HG02852 (cell line): ENCODE measurements around the gene NCSTN.

Source experiments
- ATAC-seq: cut with Tn5 transposase; IDR thresholded peaks from one replicate; pipeline ENCODE4 v1.9.1; 2021; ENCODE audit warnings: mild to moderate bottlenecking, moderate library complexity; ENCODE audit not compliant: unreplicated experiment

The NCSTN gene

DNA sequence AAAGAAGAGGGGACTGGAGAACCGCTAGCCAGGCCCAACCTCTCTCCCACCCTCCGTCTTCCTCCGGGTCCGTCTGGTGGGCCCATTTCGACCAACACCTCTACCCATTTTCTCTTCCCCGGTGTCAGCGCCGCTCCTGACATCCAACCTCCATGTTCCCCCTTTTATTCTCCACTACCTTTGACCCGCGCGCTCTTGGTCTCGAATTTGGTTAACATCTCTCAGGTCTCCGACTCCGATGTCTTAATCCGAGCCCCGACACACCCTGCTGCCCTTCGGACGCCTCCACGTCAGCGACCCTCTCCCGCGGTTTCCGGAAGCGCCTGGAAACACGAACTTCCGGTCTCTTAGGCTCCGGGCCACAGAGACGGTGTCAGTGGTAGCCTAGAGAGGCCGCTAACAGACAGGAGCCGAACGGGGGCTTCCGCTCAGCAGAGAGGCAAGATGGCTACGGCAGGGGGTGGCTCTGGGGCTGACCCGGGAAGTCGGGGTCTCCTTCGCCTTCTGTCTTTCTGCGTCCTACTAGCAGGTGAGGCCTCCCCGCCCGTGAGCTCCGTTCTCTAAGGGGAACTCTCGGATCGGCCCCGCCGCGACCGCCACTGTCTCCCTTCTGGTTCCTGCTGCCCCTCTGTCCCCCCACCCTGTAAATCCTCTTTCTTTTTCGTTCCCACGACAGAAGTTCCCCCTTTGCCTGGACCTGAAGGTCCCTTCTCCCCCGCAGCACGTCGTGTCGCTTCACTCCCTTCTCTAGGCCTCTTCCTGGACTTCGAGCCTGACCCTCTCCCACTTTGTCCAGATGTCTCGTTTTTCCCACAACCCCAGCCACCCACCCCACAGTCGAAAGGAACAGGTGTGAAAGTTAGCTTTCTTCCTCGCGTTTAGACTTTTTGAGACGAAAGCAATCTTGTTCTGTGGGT lies at the start of gene NCSTN, which contains the start of gene COPA:
Gene NCSTN (plus strand): TSS at position 431 of the 917 bp plus-strand sequence. CDS start 14 bp downstream, at position 445.
Gene COPA (minus strand): TSS at position 298 of the 917 bp plus-strand sequence. CDS start 80 bp downstream, at position 218.
- peak; percentile 88 for ATAC-seq

DNA sequence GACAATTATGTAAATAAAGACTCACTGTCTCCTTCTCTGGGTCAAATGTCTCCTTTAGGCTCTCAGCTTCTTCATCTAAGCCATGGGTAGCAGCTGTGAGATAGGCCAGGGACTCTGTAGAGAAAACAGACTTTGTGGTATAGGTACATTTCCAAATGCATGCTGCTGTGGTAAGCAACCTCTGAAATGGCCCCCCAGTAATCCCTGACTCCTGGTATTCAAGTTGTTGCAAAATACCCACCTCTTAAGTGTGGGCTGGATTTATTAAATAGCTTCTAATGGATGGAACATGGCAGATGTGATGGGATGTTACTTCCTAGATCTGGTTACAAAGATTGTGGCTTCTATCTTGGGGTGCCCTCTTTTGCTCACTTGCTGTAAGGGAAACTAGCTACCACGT lies 47.1 kb upstream of the NCSTN start:
- no peak for ATAC-seq

DNA sequence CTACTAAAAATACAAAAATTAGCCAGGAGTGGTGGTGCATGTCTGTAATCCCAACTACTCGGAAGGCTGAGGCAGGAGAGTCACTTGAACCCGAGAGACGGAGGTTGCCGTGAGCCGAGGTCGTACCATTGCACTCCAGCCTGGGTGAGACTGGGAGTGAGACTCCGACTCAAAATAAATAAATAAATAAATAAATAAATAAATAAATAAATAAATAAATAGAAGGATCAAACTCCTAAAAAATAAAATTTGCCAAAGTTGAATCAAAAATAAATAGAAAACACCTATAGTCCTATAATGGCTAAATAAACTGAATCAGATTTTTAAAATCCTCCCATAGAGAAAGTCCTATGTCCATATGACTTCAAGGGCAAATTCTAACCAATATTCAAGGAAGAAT lies 43.0 kb upstream of the NCSTN start:
- no peak for ATAC-seq

DNA sequence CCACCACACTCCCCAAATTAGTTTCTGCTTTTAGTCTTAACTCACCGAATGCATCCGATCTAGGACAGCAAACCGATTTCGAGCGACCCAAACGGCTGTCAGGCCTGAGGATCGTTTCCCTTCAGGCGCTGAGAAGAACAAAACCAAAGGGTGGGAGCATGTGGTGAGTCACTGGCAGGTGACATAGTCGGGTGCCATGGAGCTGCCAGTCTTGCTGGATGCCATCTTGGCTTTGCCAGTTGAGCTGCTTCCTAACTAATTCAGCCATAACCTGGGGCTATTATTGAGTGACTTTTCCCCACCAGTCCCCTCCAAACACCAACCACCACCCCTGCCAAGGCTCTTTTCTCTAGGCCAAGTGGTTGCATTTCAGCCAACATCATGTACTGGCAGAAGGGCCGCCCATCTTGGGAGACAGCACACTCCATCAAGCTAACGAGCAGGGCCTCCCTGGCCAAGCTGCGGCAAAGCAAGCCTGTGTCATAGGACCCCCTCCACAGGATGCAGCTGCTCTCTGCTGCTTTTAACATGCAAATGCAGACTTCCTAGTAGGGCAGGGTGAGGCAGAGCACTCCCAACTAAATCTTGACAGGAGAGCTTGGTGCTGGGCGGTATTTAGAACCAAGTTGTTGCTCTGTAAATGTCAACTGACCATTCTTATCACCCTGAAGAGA lies 35.9 kb upstream of the NCSTN start:
- ATAC-seq, result no peak

DNA sequence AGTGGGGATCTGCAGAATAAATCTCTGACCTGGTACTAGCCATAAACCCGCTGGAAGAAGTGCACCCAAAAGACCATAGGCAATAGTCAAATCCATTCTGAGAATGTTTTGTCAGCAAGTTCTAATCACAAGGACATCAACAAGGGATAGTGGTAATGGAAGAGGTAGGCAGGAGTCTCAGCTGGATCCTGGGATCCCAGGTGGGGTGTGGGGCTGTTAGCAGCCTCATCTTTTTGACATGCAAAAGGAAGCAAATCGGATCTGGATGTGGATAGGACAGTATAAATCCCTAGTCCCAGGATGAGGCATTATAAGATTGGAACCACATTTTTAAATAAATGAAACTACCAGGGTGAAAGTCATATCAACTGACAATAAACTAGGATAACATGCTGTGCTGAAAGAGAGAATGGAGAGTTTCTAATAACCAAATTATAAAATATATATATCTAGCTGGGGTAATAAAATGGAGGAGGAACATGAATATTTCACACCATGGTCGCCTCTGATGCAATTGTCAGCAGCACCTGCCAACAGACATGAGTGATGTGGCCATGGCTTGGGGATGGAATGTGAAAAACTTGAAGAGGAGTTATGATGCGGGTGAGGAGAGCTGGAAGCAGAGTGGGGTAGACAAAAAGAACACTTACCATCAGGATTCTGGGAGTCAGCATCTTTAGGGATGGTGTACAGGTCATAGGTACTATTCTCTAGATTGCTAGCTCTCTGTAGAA lies 34.6 kb upstream of the NCSTN start:
- no peak for ATAC-seq

DNA sequence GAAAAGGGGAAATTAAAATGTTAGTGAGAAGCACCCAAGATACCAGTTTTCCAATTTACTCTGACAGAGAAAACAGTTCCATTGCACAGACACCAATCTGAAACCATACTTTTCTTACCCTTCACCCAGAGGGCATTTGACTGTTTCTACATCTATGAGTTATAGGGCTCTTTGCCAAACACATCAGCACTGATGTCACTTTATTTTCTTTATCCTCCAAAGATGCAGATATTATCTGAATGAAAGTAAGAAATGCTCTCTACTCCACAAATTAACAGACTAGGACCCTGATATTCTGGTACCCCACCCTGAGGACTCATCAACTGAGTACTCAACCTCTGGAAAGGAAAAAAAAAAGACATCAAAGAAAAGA lies 34.0 kb upstream of the NCSTN start:
- no peak for ATAC-seq

DNA sequence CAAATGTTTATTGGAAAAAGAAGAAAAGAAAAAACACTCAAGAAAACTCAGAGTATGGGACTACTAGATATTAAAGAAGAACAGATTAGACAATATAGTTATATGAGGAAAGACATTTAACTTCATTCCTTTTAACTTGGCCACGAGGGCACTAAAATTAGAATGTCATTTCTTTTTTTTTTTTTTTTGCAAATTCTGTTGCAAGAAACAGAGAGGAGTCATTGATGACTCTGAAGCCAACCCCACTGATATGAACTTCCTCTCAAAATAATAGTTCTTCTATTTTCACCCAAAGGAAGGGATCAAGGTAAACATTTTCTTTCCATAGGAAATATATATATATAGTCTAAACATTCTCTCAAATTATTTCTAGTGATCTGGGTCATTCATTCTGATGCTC lies 33.6 kb upstream of the NCSTN start:
- ATAC-seq, result no peak

DNA sequence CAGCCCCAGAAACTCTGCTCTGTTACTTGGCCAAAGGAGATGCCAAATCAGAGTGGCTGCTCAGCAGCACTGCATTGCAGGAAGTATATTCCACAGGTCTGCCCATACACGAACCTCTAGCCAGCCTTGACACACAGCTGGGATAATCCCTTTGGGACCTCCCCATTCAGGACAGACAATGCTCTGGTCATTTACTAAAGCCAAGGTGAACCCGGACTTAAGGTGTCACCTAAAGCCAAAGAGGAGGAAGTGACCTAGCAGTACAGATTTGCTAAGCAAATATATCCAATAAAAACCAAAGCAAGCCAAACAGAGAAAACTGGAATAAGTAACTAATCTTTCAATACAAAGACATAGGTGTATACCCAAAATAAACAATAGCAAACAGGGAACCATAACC lies 27.8 kb upstream of the NCSTN start:
- no peak for ATAC-seq

DNA sequence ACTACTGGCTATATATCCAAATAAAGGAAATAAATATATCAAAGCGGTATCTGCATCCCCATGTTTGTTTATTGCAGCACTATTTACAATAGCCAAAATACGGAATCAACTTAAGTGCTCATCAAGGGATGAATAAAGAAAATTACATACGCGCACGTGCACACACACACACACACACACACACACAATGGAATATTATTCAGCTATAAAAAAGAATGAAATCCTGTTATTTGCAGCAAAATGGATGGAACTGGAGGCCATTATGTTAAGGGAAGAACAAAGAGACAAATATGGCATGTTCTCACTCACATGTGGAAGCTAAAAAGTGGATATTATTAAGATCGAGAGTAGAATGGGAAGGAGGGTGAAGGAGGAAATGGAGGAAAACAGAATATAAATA lies 20.4 kb upstream of the NCSTN start:
- no peak for ATAC-seq

DNA sequence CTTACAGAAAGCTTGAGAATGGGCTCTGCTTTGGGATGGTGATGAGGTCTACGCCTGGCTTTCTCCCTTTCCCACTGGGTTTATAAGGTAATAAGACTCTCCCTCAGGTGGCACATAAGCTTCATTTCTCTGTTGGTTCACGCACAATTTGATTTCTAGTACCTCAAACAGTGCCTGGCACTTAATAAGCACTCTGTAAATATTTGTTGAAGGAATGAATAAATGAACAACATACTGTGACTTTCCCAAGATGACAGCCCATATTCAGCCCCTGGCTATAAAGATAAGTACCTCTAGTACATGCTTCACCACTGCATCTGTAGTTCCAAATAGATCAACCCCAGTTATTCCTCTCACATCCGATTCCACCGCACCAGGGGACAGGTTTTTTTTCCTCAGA lies 17.9 kb upstream of the NCSTN start:
- no peak for ATAC-seq

DNA sequence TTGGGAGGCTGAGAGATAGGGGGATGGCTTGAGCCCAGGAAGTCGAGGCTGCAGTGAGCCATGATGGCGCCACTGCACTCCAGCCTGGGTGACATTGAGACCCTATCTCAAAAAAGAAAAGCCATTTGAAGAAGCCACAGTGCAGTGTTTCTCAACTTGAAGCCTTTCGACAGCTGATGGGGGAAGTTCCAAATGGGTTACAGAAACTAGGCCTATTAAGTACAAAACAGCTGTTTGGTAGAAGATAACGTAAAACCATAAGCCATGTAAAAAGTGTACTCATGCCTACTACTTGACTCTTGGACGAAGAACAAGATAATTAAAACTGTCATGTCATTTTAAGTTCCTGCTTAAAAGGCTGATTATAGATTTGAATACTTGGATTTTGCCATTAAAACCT lies 16.8 kb upstream of the NCSTN start:
- no peak for ATAC-seq

DNA sequence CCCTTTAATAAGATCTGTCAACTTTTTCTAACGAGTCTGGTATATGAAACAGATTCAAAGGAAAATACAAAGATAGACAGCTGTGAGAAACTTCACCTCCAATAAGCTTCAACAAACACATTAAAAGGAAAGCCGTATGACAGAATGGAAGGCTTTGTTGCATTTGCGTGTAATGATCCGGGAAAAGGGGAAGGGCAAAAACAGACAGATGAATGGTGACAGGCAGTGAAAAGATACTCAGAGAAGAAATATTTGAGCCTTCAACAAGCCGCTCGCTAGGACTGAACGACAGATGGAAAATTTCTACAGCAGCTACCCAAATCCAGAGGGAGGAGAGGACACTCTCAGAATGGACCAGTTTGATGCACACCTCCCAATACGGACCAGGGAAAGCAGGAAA lies 15.0 kb upstream of the NCSTN start:
- ATAC-seq, result no peak

DNA sequence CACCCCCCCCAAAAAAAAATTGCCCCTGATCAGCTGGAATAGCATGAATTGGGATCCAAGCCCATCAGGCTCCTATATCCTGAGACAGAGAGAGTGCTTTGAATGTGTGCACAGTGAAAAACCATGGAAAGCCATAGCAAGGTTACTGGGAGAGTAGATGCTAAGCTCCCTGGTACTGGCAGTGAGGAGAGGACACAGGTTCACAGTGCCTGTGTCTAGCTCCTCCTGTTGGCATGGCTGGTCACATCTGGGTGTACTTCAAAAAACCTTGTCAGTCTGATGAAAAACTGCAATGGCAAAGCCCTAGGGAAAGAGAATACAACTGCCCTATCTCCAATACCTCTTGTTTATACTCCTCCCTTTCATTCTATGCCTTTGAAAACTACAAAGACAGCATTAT lies 13.1 kb upstream of the NCSTN start:
- no peak for ATAC-seq

DNA sequence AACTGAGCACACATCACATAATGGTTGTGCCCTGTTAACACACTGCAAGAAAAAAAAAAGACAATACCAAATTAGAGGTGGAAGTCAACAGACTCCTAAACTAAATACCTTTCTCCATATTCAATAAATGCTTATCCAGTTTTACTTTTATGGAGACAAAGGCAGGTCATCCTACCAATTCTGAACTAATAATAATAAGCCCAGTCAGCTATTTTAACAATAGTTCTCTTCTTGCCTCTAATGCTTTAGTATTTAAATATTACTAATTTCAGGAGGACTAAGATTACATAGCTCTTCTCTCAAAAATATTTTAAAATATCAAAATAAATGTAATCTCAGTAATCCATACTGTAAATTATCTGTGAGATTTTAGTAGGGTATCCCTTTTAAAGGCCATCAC lies 10.7 kb upstream of the NCSTN start:
- no peak for ATAC-seq

DNA sequence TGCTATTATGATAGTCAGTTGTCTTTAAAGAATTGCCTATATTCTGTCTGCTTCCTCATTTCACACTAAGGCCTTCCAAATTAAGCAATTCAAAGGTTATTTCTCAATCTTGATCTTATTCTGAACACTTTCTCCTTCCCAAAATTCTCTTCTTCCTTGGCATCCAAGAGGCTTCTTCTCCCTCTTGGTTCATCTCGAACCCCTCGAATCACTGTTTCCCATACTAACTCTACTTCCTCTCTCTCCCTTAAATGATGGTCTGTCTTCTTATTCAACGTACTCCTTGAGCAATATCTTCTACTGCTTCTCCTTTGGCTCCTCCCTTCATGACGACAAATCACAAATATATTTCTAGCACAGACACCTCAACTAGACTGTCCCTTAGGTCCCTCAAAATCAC lies 4.6 kb upstream of the NCSTN start:
- ATAC-seq, result no peak

DNA sequence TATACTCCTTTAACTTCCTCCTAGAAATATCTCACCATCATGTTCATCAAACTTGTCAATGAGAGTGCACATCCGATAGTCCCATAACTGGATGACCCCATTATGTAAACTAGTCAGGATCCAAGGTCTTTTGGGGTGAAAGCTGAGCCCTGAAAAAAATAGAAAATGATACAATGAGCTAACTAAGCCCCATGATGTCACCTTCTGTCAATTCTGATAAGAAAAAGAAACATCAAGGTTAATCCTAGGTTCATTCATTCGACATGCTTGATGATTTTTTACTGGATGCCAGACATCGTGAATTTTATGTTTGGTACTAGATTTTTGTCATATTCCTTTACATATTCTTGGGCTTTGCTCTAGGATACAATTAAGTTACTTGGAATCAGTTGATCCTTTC lies 3.0 kb upstream of the NCSTN start:
- no peak for ATAC-seq

DNA sequence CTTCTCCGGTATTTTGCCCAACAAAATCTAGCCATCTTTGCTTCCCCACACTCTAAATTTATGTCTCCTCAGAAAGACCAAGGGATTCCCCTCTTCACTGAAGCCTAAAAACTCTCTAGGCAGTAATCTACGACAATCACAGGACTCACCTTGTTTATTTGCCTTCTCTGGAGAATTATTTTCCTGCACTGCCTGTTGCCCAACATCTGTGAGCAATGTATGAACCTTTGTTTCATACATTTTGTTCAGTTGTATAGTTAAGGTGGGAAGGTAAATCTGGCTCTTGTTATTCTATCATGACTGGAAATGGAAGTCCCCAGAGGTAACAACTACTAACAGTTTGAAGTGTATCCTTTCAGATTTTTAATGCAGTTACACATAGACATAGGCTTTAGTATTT lies 2.3 kb upstream of the NCSTN start:
- no peak for ATAC-seq

DNA sequence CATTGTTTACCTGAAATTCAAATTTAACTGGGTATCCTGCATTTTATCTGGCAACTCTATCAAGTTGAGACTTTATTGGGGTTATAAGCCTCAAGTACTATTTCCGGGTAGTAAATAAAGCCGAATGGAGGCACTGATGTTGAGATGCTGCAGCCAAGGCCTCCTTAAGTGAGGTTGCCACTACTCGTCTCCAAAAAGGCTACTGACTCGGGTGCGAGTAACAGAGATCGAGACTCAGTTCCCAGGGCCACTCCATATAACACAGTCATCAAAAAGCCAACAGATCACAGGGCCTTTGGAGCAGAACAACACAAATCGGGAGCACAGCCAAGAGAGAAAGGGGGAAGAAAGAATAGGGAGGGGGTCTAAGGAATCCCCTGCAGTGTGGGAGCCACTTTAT lies 657 bp upstream of the NCSTN start:
- ATAC-seq, result no peak

DNA sequence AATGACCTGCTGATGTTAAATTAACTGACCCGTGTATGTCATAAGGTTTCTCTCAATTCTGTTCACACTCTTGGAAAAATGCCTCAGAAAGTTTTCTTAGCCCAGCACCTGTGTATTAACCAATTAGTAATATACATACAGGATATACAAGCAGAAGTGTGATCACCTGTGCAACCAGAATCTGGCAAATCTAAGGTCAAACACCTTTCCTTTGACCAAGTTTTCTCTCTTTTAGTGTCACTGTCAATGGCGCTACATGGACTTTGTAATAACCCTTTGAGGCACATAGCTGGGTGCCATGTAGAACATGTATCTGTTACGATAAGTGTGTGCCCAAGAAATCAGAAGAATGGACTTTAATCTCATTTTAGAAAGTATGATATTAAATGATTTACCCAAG lies 1.1 kb downstream of the NCSTN start:
- ATAC-seq, result no peak

DNA sequence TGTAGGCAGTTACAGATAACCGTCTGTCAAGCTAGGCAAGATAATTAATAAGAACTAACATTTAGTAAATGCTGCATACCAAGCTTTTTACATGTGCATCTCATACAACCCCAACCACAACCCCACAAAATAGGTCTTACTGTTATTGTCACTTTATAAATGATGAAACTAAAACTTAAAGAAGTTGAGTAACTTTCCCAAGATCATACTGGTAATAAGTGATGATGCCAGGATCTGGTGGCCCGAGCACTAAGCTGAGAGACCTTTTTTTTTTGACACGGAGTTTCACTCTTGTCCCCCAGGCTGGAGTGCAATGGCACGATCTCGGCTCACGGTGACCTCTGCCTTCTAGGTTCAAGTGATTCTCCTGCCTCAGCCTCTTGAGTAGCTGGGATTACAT lies 1.8 kb downstream of the NCSTN start:
- ATAC-seq, result no peak

DNA sequence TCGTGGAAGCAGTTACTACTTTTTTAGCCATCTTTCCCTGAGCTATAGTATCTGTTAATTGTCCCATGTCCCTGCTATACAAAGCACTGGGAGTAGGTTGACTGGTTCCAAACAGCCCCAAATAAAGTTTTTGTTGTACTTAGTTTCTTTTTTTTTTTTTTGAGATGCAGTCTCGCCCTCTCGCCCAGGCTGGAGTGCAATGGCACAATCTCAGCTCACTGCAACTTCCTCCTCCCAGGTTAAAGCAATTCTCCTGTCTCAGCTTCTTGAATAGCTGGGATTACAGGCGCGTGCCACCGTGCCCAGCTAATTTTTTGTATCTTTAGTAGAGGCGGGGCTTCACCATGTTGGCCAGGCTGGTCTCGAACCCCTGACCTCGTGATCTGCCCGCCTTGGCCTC lies 3.3 kb downstream of the NCSTN start:
- no peak for ATAC-seq

DNA sequence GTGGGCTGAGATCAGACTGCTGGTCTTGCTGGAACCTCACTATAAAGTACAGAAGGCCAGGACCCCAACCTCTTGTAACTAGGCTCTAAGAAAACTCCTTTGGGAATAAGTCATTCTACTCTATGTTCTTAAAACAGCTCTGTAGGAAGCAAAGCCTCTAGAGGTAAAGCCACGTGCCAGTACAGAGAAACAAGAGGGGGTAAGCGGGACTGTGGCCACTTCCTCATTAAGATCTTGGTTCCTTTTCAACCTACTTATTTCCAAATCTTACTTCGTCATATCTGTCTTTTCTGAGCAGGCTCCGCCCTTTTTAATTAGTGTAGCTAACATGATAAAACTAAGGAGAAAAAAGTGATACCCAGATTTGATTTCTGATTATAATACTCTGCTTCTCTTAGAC lies 3.8 kb downstream of the NCSTN start:
- peak; percentile 37 for ATAC-seq
